ENCODE data around the gene WDR37.
A peak's percentile ranks its signal among the peaks of the same experiment; 100 is the strongest.
"Not testable (repeated sequence)": the region's sequence is repeated elsewhere in the genome, so short reads cannot be mapped to it uniquely, and the experiment has no call there.

WDR37 gene

DNA sequence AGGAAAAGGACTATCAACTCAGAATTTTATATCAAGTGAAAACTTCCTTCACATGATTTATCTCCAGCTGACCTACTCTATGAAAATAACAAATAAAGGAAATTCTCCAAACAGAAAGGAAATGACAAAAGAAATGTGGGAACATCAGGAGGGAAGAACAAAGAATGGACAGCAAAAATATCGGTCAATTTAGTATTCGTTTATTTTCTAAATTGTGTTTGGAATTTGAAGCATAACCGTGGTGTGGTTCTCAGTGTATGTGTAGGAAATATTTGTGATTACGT is 8.7 kb downstream of the WDR37 start:
- peaks cover 6 to 21% of the 10 kb centered on the region in 2 experiments for H3K36me3 ChIP-seq (ENCODE audit: control insufficient read depth in 1 of 2, insufficient read depth in 2 of 2, low read depth in 1 of 2, low read length in 2 of 2)
- no peak overlapping the region for H2BK120ac ChIP-seq (ENCODE audit: low read depth, low read length)
- no peak overlapping the region for H3K4me2 ChIP-seq (ENCODE audit: low read length, poor library complexity, severe bottlenecking)
- H3K23ac ChIP-seq (ENCODE audit: low read length in 2 of 2) = no peak overlapping the region
- peaks cover 5% of the 10 kb centered on the region for H3K4me1 ChIP-seq (ENCODE audit: control insufficient read depth, insufficient read depth, low read depth, low read length)
- no peak overlapping the region for H4K91ac ChIP-seq (ENCODE audit: low read length)
- no peaks in the 10 kb centered on the region for H3K27me3 ChIP-seq (ENCODE audit: control insufficient read depth in 1 of 2, insufficient read depth in 1 of 2, low read length in 2 of 2)
- H3K4me3 ChIP-seq (ENCODE audit: insufficient read depth in 1 of 2, low read depth in 1 of 2, low read length in 2 of 2) = no peak overlapping the region
- no peak overlapping the region for H2AFZ ChIP-seq (ENCODE audit: low read depth, low read length)
- no peak overlapping the region for H2BK12ac ChIP-seq (ENCODE audit: low read length in 2 of 2)
- no peak overlapping the region for H3K14ac ChIP-seq (ENCODE audit: low read length in 2 of 2)
- no peak overlapping the region for H3K27ac ChIP-seq (ENCODE audit: low read length, poor library complexity, severe bottlenecking)
- H2AK5ac ChIP-seq (ENCODE audit: low read length, severe bottlenecking) = no peak overlapping the region
- H4K8ac ChIP-seq (ENCODE audit: low read length) = no peak overlapping the region
- H3K79me1 ChIP-seq (replicated peaks; ENCODE audit: low read length, poor library complexity, severe bottlenecking) = peaks cover 34% of the 10 kb centered on the region
- H3K4ac ChIP-seq (ENCODE audit: low read depth in 1 of 2, low read length in 2 of 2) = no peak overlapping the region
- H2BK15ac ChIP-seq (ENCODE audit: low read depth, poor library complexity, severe bottlenecking) = no peak overlapping the region
- no peak overlapping the region for H2BK5ac ChIP-seq (ENCODE audit: low read depth, low read length, poor library complexity, severe bottlenecking)
- H3K9ac ChIP-seq (ENCODE audit: low read length) = no peak overlapping the region
- no peak overlapping the region for H3K18ac ChIP-seq (ENCODE audit: low read depth in 1 of 2, low read length in 2 of 2)
- WGBS = 99% methylated on average over 4 of the region's 4 CpGs
- H3K9me3 ChIP-seq (ENCODE audit: control insufficient read depth, low read length) = no peaks in the 10 kb centered on the region
- no peak for DNase-seq

DNA sequence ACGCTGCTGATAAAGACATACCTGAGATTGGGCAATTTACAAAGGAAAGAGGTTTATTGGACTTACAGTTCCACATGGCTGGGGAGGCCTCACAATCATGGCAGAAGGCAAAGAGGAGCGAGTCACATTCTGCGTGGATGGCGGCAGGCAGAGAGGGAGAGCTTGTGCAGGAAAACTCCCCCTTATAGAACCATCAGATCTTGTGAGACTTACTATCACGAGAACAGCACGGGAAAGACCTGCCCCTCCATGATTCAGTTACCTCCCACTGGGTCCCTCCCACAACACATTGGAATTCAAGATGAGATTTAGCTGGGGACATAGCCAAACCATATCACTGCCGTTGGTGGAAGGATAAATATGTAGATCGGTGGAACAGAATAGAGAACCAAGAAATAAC is 10.5 kb downstream of the WDR37 start:
- H3K79me1 ChIP-seq (replicated peaks; ENCODE audit: low read length, poor library complexity, severe bottlenecking) = peaks cover 35% of the 10 kb centered on the region
- not testable (repeated sequence) for H3K27ac ChIP-seq (ENCODE audit: low read length, poor library complexity, severe bottlenecking); H2AFZ ChIP-seq (ENCODE audit: low read depth, low read length); H3K27me3 ChIP-seq (ENCODE audit: control insufficient read depth in 1 of 2, insufficient read depth in 1 of 2, low read length in 2 of 2); H2BK5ac ChIP-seq (ENCODE audit: low read depth, low read length, poor library complexity, severe bottlenecking); DNase-seq; H3K4ac ChIP-seq (ENCODE audit: low read depth in 1 of 2, low read length in 2 of 2); H2BK15ac ChIP-seq (ENCODE audit: low read depth, poor library complexity, severe bottlenecking); H3K14ac ChIP-seq (ENCODE audit: low read length in 2 of 2); H4K91ac ChIP-seq (ENCODE audit: low read length); H3K18ac ChIP-seq (ENCODE audit: low read depth in 1 of 2, low read length in 2 of 2); H3K9me3 ChIP-seq (ENCODE audit: control insufficient read depth, low read length); H3K23ac ChIP-seq (ENCODE audit: low read length in 2 of 2); H4K8ac ChIP-seq (ENCODE audit: low read length); H3K4me2 ChIP-seq (ENCODE audit: low read length, poor library complexity, severe bottlenecking); H3K9ac ChIP-seq (ENCODE audit: low read length); H2AK5ac ChIP-seq (ENCODE audit: low read length, severe bottlenecking); H3K4me1 ChIP-seq (ENCODE audit: control insufficient read depth, insufficient read depth, low read depth, low read length); H3K4me3 ChIP-seq (ENCODE audit: insufficient read depth in 1 of 2, low read depth in 1 of 2, low read length in 2 of 2); H2BK120ac ChIP-seq (ENCODE audit: low read depth, low read length); H2BK12ac ChIP-seq (ENCODE audit: low read length in 2 of 2)
- 83% methylated on average over 6 of the region's 8 CpGs for WGBS
- H3K36me3 ChIP-seq (ENCODE audit: control insufficient read depth in 1 of 2, insufficient read depth in 2 of 2, low read depth in 1 of 2, low read length in 2 of 2) = peaks cover 6 to 21% of the 10 kb centered on the region in 2 experiments

DNA sequence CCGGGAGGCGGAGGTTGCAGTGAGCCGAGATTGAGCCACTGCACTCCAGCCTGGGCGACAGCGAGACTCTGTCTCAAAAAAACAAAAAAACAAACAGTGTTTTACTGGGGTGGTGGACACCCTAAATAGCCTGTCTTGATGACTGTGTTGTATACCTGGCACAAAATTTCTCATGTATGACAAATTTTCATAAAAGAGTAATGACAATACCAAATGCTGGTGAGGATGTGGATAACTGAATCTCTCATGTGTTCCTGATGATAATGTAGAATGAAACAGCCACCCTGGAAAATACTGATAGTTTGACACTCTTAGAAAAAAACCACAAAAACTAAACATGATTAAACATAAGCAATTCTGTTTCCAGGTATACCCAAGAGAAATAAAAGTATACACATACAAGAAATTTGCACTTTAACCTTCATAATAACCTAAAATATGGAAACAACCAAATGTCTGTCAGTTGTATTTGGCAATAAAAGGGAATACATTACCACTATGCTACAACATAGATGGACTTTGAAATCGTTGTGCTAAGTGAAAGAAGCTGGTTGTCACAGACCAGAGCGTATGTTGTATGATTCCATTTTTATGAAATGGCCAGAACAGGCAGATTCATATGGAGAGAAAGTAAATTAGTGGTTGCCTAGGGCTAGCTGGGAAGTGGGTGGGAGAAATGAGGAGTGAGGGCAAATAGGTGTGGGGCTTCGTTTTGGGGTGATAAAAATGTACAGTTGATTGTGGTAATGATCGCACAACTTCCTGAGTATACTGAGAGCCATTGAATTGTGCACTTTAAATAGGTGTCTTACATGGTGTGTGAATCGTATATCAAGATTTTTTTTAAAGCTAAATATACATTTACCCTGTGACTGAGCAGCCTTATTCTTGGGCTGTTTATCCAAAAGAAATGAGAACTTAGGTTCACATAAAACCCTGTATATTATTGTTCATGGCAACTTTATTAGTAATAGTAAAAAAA is 12.5 kb downstream of the WDR37 start:
- Histone ChIP-seq H3K14ac (ENCODE audit: low read length in 2 of 2) (no peak overlapping the region), H2BK12ac (ENCODE audit: low read length in 2 of 2) (no peak overlapping the region), H3K23ac (ENCODE audit: low read length in 2 of 2) (no peak overlapping the region), H4K8ac (ENCODE audit: low read length) (no peak overlapping the region), H2BK15ac (ENCODE audit: low read depth, poor library complexity, severe bottlenecking) (no peak overlapping the region), H3K4me3 (ENCODE audit: insufficient read depth in 1 of 2, low read depth in 1 of 2, low read length in 2 of 2) (no peak overlapping the region), H2BK5ac (ENCODE audit: low read depth, low read length, poor library complexity, severe bottlenecking) (no peak overlapping the region), H3K27me3 (ENCODE audit: control insufficient read depth in 1 of 2, insufficient read depth in 1 of 2, low read length in 2 of 2) (no peaks in the 10 kb centered on the region), H4K91ac (ENCODE audit: low read length) (no peak overlapping the region), H3K9me3 (ENCODE audit: control insufficient read depth, low read length) (no peaks in the 10 kb centered on the region), H3K27ac (ENCODE audit: low read length, poor library complexity, severe bottlenecking) (no peak overlapping the region), H3K79me1 (replicated peaks; ENCODE audit: low read length, poor library complexity, severe bottlenecking) (peaks cover 28% of the 10 kb centered on the region), H2AFZ (ENCODE audit: low read depth, low read length) (no peak overlapping the region), H3K9ac (ENCODE audit: low read length) (no peak overlapping the region), H3K18ac (ENCODE audit: low read depth in 1 of 2, low read length in 2 of 2) (peak overlapping the region in 1 of 2 experiments; percentile 21), H2AK5ac (ENCODE audit: low read length, severe bottlenecking) (no peak overlapping the region), H3K4me1 (ENCODE audit: control insufficient read depth, insufficient read depth, low read depth, low read length) (no peaks in the 10 kb centered on the region), H3K4me2 (ENCODE audit: low read length, poor library complexity, severe bottlenecking) (no peak overlapping the region), H3K4ac (ENCODE audit: low read depth in 1 of 2, low read length in 2 of 2) (no peak overlapping the region), H3K36me3 (ENCODE audit: control insufficient read depth in 1 of 2, insufficient read depth in 2 of 2, low read depth in 1 of 2, low read length in 2 of 2) (peaks cover 7 to 30% of the 10 kb centered on the region in 2 experiments), H2BK120ac (ENCODE audit: low read depth, low read length) (no peak overlapping the region)
- DNase-seq = no peak
- WGBS = 85% methylated on average over 7 of the region's 10 CpGs

DNA sequence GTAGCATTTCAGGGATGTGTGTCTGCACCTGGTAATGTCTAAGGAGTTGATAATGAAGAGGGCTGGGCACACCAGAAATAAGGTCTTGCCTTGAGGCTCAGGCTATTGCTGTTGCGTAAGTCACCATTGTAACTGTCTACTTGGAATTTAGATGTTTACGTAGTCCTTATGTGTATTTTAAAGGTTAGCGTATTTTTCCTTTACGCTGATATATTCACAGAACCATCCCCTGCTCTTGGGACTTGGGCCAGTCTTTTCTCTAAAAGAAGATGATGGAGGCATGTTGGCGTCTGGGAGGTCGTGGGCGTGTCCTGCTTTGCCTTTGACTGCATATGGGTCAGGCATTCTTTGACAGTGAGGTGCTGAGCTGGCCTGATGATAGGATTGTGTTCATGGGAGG is 14.7 kb downstream of the WDR37 start:
- Histone ChIP-seq H3K4me3 (ENCODE audit: insufficient read depth in 1 of 2, low read depth in 1 of 2, low read length in 2 of 2) (no peak overlapping the region), H3K14ac (ENCODE audit: low read length in 2 of 2) (no peak overlapping the region), H3K9me3 (ENCODE audit: control insufficient read depth, low read length) (no peaks in the 10 kb centered on the region), H3K23ac (ENCODE audit: low read length in 2 of 2) (no peak overlapping the region), H3K36me3 (ENCODE audit: control insufficient read depth in 1 of 2, insufficient read depth in 2 of 2, low read depth in 1 of 2, low read length in 2 of 2) (peaks cover 17 to 41% of the 10 kb centered on the region in 2 experiments), H2BK15ac (ENCODE audit: low read depth, poor library complexity, severe bottlenecking) (no peak overlapping the region), H2AFZ (ENCODE audit: low read depth, low read length) (no peak overlapping the region), H3K27me3 (ENCODE audit: control insufficient read depth in 1 of 2, insufficient read depth in 1 of 2, low read length in 2 of 2) (no peaks in the 10 kb centered on the region), H2BK5ac (ENCODE audit: low read depth, low read length, poor library complexity, severe bottlenecking) (no peak overlapping the region), H3K9ac (ENCODE audit: low read length) (no peak overlapping the region), H2BK12ac (ENCODE audit: low read length in 2 of 2) (no peak overlapping the region), H3K79me1 (replicated peaks; ENCODE audit: low read length, poor library complexity, severe bottlenecking) (peaks cover 30% of the 10 kb centered on the region), H3K4ac (ENCODE audit: low read depth in 1 of 2, low read length in 2 of 2) (no peak overlapping the region), H4K91ac (ENCODE audit: low read length) (no peak overlapping the region), H4K8ac (ENCODE audit: low read length) (no peak overlapping the region), H2AK5ac (ENCODE audit: low read length, severe bottlenecking) (no peak overlapping the region), H3K4me2 (ENCODE audit: low read length, poor library complexity, severe bottlenecking) (no peak overlapping the region), H3K4me1 (ENCODE audit: control insufficient read depth, insufficient read depth, low read depth, low read length) (no peaks in the 10 kb centered on the region), H3K18ac (ENCODE audit: low read depth in 1 of 2, low read length in 2 of 2) (no peak overlapping the region), H2BK120ac (ENCODE audit: low read depth, low read length) (no peak overlapping the region), H3K27ac (ENCODE audit: low read length, poor library complexity, severe bottlenecking) (no peak overlapping the region)
- peak; percentile 48 for DNase-seq
- 75% methylated on average over 6 of the region's 7 CpGs for WGBS

All from mesenchymal stem cell (in vitro differentiated cells and primary cell).